Gastrocnemius medialis (tissue), 4 donors: Measurements from ENCODE around the gene GRK1. TPM values are rescaled to one million over a fixed set of nuclear protein-coding genes. Genes with fewer than 3 reads are reported as not detected.
A peak's percentile ranks its signal among the peaks of the same experiment; 100 is the strongest.

Source experiments
- ATAC-seq, 2 donors: fragments of 150-250 bp; one replicate each; pipeline ENCODE4 v1.9.1; 2016
- DNase-seq, 2 donors: peaks; one replicate each; pipeline ENCODE4 v3.0.0-alpha.2; 2019
- H3K27ac ChIP-seq, 4 donors: fragments of 200-600 bp; sonication (generic); 1 replicate in 1 of 4; 2 replicates in 3 of 4; pipeline ENCODE4 v1.5.1; 2016 to 2018; ENCODE audit warnings: mild to moderate bottlenecking in 2 of 4, moderate library complexity in 1 of 4
- H3K27me3 ChIP-seq, 3 donors: fragments of 200-600 bp; sonication (generic) in 2 of 3; 1 replicate in 1 of 3; 2 replicates in 2 of 3; pipeline versions ENCODE4 v1.5.1 to v1.6.0; 2016 to 2019; ENCODE audit warnings: mild to moderate bottlenecking in 1 of 3, moderate library complexity in 1 of 3
- H3K36me3 ChIP-seq, 2 donors: fragments of 200-600 bp; sonication (generic) in 1 of 2; one replicate each; pipeline ENCODE4 v1.5.1; 2017 to 2018
- H3K4me1 ChIP-seq, 2 donors: fragments of 200-600 bp; sonication (generic) in 1 of 2; one replicate each; pipeline ENCODE4 v1.5.1; 2016 to 2017; ENCODE audit warnings: mild to moderate bottlenecking in 2 of 2
- H3K4me3 ChIP-seq, 4 donors: fragments of 200-600 bp; sonication (generic) in 3 of 4; 1 replicate in 1 of 4; 2 replicates in 3 of 4; pipeline ENCODE4 v1.5.1; 2016 to 2019; ENCODE audit warnings: mild to moderate bottlenecking in 2 of 4
- H3K9me3 ChIP-seq, 3 donors: fragments of 200-600 bp; sonication (generic) in 2 of 3; 1 replicate in 1 of 3; 2 replicates in 2 of 3; pipeline ENCODE4 v1.5.1; 2016 to 2019
- CTCF ChIP-seq, 5 experiments: fragments of 450-650 bp in 3 of 5; fragments of 200-600 bp in 2 of 5; sonication (generic) in 2 of 5; IDR thresholded peaks in 4 of 5; conservative IDR thresholded peaks in 1 of 5; 1 replicate in 4 of 5; 2 replicates in 1 of 5; pipeline ENCODE4 v1.5.1; 2016 to 2019; ENCODE audit warnings: antibody characterized with exemption in 5 of 5, mild to moderate bottlenecking in 3 of 5, moderate library complexity in 3 of 5
- POLR2A ChIP-seq, 2 donors: fragments of 450-650 bp; IDR thresholded peaks; one replicate each; pipeline ENCODE4 v1.6.1; 2017; ENCODE audit warnings: antibody characterized with exemption in 2 of 2, mild to moderate bottlenecking in 2 of 2, moderate library complexity in 2 of 2
- in situ Hi-C, 4 donors: fragments of 200-750 bp; cut with MboI; loops; one replicate each; pipeline versions ENCODE4 v1.15.0 to v1.8.0; 2017; ENCODE audit warnings: low sequenced_read_pairs in 4 of 4
- intact Hi-C: fragments of 100-400 bp; cut with DNase I; formaldehyde crosslinking; loops from one replicate; pipeline ENCODE4 v1.15.1; 2023; ENCODE audit warnings: low total_unique reads
- total RNA-seq, 4 donors: library from RNA; depleted of rRNA; stranded (reverse); fragments of >200 nt; gene quantifications; one replicate each; pipeline versions ENCODE4 v1.1.0 to v1.2.3, GENCODE V29; 2016

Gene GRK1
- total RNA-seq, 4 donors from 2014 or later = 0.10 TPM; not detected in 3

GRCh38 chr13:113654175-113654560, 12.9 kb upstream of the GRK1 start:
- no peaks in the 10 kb centered on the region for H3K9me3 ChIP-seq
- DNase-seq (no peak), ATAC-seq (no peak)
- no peaks in the 10 kb centered on the region for H3K36me3 ChIP-seq
- in situ Hi-C loops (no loop called here), intact Hi-C loops (no loop called here)
- no peak for TF ChIP-seq POLR2A (IDR thresholded peaks at IDR 0.05)
- TF ChIP-seq CTCF (IDR thresholded peaks at IDR 0.05 in 4 of 5, conservative IDR thresholded peaks at IDR 0.05 in 1 of 5) = no peak
- H3K27me3 ChIP-seq = no peaks in the 10 kb centered on the region
- no peak overlapping the region for H3K27ac ChIP-seq
- H3K4me3 ChIP-seq = no peak overlapping the region
- H3K4me1 ChIP-seq = no peaks in the 10 kb centered on the region

DNA sequence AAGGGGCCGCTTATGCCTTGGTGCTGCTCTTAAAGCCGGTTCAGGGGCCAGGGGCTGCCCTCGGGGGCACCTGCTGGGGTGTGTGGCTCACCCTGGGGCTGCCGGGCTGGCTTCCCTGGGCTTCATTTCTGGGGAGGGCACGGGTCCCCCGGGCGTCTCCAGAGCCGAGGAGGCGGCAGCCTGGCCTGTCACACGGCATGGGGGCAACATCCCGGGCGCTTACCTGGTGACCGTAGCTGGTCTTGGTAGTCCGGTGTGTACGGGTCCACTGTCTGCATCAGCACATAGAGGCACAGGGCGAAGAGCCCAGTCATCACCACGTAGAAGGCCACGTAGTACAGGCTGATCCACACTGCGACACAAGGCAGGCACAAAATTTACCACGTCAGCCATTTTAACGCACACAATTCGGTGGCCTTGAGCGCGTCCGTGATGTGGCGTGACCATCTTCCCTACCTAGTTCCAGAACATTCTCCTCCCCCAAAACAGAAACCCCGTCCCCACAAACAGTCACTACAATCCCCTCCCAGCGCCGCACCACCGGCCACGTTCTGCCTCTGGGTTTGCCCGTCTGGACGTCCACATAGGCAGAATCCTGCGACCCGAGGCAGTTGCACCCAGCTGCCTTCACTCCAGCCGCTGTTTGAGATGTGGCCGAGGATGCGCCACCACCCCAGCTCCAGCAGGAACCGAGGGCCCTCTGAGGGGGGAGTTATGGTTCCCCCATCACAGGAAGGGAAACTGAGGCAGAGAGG, 12.3 kb upstream of the GRK1 start:
- no peak for TF ChIP-seq POLR2A (IDR thresholded peaks at IDR 0.05)
- no peak for TF ChIP-seq CTCF (IDR thresholded peaks at IDR 0.05 in 4 of 5, conservative IDR thresholded peaks at IDR 0.05 in 1 of 5)
- Histone ChIP-seq H3K27ac (no peak overlapping the region), H3K4me1 (no peaks in the 10 kb centered on the region), H3K36me3 (no peaks in the 10 kb centered on the region), H3K9me3 (no peaks in the 10 kb centered on the region), H3K27me3 (no peaks in the 10 kb centered on the region), H3K4me3 (no peak overlapping the region)
- in situ Hi-C loops (no loop called here), intact Hi-C loops (no loop called here)
- ATAC-seq = no peak
- DNase-seq = peak in 1 of 2 donors; percentile 5

DNA sequence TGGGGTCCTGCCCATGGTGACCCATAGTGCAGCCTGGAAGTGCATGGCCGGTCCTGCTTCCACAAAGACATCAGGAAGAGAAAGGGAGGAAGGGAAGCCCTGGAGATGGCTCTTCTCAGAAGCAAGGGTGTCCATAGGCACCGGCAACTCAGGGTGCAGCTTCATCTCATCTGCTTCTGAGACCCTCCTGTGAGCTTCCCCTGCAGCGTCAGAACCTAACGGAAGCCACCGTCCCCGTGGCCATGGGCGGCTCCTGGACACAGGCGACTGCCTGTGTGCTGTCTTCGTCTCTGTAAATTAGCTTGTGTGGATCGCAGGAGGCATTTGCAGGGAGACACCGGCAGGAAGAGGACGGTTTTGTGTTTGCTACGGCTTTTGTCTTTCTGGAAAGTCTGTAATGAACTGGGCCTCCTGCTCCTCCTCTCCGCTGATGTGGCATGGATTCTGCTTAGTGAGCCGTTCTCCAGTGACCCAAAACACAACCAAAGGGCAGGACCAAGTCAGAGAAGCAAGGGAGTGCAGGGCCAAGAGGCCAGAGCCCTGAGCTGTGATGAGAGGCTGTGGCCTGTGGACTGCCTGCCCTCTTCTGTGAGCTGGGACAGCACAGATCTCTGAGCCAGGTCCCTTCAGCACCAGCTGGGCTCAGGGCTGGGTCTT, 11.5 kb upstream of the GRK1 start:
- TF ChIP-seq CTCF (IDR thresholded peaks at IDR 0.05 in 4 of 5, conservative IDR thresholded peaks at IDR 0.05 in 1 of 5) = no peak
- no peak for TF ChIP-seq POLR2A (IDR thresholded peaks at IDR 0.05)
- no peaks in the 10 kb centered on the region for H3K4me1 ChIP-seq
- no peak for ATAC-seq
- no peak overlapping the region for H3K4me3 ChIP-seq
- in situ Hi-C loops = no loop called here
- no peaks in the 10 kb centered on the region for H3K27me3 ChIP-seq
- H3K9me3 ChIP-seq = no peaks in the 10 kb centered on the region
- intact Hi-C loops = no loop called here
- H3K27ac ChIP-seq = no peak overlapping the region
- no peaks in the 10 kb centered on the region for H3K36me3 ChIP-seq
- no peak for DNase-seq

DNA sequence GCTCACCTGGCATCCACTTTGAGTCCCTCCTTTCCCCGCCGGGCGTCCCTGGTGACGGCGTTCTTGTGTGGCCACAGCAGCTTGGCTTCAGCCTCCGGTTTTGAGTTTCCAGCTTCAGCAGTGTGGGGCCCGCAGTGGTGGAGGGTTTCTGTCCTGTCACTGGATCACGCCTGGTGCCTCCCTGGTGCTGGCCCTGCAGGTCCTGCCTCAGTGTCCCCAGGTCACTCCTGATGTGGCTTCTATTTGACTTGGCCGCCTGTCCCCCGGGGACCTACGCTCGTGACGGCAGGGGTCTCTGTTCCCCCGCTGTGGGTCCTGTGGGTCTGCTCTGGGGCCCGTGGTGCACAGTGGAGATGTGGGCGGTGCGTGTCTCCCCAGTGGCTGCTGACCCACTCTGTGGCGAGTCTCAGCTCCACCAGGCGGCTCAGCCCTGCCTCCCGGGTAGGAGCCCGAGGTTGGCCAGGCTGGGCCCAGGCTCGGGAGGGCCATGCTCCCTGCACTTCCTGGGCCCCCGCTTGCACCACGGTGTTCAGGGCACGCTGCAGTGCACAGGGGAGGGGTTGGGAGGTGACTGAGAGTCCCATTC, 10.9 kb upstream of the GRK1 start:
- H3K9me3 ChIP-seq = peaks cover 0 to 3% (median 0%) of the 10 kb centered on the region in 3 donors
- no peak for ATAC-seq
- H3K4me1 ChIP-seq = no peaks in the 10 kb centered on the region
- H3K27ac ChIP-seq = no peak overlapping the region
- no peaks in the 10 kb centered on the region for H3K27me3 ChIP-seq
- H3K4me3 ChIP-seq = no peak overlapping the region
- no peak for TF ChIP-seq CTCF (IDR thresholded peaks at IDR 0.05 in 4 of 5, conservative IDR thresholded peaks at IDR 0.05 in 1 of 5)
- no peak for TF ChIP-seq POLR2A (IDR thresholded peaks at IDR 0.05)
- in situ Hi-C loops = no loop called here
- H3K36me3 ChIP-seq = no peaks in the 10 kb centered on the region
- peak in 1 of 2 donors; percentile 7 for DNase-seq
- intact Hi-C loops = no loop called here
